HFF-Myc (cell line): ENCODE results near the gene RIOK1.

Experiments used
- DNase-seq: peaks from one replicate; pipeline ENCODE4 v3.0.0-alpha.2; 2011; ENCODE audit warnings: low read depth; ENCODE audit errors: extremely low read depth
- H3K4me3 ChIP-seq: replicated peaks from 2 replicates; pipeline ENCODE4 v1.5.1; 2011; ENCODE audit warnings: low read depth, mild to moderate bottlenecking, control low read depth, low read length
- TF ChIP-seq, protein P1 (sequence below): IDR thresholded peaks from 2 replicates; pipeline ENCODE4 v1.5.1; 2012; ENCODE audit warnings: mild to moderate bottlenecking, low read depth, low read length, control low read depth; ENCODE audit errors: missing control alignments

Gene RIOK1

DNA sequence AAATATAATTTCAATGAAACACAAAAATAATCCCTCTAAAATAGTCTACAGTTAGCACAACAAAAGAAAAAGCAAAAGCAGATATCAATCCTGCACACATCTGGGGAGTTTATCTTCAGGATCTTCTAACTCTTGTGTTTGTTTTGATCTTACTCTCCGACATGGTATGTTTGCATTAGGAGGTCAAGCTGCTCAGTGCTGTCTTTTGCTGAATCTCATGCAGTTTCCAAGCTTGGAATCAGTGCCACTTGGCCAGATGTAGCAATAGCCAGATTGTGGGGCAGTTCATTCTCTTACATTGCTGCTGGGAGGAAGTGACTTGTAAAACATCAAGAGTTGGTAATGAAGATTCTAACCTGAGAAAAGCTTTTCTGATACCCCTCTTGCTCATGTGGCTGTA is 29.5 kb downstream of the RIOK1 start:
- DNase-seq = no peak
- TF ChIP-seq, protein P1, sequence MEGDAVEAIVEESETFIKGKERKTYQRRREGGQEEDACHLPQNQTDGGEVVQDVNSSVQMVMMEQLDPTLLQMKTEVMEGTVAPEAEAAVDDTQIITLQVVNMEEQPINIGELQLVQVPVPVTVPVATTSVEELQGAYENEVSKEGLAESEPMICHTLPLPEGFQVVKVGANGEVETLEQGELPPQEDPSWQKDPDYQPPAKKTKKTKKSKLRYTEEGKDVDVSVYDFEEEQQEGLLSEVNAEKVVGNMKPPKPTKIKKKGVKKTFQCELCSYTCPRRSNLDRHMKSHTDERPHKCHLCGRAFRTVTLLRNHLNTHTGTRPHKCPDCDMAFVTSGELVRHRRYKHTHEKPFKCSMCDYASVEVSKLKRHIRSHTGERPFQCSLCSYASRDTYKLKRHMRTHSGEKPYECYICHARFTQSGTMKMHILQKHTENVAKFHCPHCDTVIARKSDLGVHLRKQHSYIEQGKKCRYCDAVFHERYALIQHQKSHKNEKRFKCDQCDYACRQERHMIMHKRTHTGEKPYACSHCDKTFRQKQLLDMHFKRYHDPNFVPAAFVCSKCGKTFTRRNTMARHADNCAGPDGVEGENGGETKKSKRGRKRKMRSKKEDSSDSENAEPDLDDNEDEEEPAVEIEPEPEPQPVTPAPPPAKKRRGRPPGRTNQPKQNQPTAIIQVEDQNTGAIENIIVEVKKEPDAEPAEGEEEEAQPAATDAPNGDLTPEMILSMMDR = no peak
- H3K4me3 ChIP-seq = no peak overlapping the region

DNA sequence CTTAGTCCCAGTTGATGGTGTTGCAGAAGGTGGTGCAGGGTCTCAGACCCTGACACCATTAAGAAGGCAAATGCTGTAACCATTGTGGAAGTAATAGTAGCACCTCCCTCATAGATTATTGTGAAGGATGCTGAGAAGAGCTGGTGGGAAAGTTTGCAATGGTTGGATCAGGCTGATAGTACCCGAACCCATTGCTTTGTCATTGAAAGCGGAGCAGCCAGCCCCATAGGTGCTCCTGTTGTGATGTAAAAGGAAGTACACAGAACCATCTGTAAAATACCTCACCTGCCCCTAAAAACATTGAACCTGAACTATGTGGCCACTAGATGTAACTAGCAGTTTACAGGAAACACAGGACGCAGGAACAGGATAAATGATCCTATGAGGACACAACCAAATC is 31.5 kb downstream of the RIOK1 start:
- TF ChIP-seq, protein P1 = no peak
- H3K4me3 ChIP-seq = no peak overlapping the region

DNA sequence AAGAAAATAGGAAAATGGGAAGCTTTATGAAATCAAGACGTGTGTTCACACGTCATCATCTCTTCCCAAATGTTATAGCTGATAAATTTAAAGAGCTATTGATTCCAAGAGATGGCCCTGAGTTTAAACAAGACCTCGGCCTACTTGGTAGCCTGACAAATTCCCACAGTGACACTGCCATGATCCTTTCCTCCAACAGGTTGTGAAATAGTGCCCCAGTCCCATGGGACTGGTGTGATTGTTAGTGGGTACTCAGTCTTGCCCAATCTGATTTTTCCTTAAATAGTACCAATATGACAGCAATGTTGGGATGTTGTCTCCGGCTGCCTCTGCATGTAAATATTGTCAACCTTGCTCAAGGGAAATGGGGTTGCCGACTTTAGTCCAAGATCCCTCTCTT is 34.5 kb downstream of the RIOK1 start:
- TF ChIP-seq, protein P1 = no peak
- no peak for DNase-seq
- no peak overlapping the region for H3K4me3 ChIP-seq

More for the DNA sequence above, 31.5 kb downstream of the RIOK1 start:
- DNase-seq = no peak

DNA sequence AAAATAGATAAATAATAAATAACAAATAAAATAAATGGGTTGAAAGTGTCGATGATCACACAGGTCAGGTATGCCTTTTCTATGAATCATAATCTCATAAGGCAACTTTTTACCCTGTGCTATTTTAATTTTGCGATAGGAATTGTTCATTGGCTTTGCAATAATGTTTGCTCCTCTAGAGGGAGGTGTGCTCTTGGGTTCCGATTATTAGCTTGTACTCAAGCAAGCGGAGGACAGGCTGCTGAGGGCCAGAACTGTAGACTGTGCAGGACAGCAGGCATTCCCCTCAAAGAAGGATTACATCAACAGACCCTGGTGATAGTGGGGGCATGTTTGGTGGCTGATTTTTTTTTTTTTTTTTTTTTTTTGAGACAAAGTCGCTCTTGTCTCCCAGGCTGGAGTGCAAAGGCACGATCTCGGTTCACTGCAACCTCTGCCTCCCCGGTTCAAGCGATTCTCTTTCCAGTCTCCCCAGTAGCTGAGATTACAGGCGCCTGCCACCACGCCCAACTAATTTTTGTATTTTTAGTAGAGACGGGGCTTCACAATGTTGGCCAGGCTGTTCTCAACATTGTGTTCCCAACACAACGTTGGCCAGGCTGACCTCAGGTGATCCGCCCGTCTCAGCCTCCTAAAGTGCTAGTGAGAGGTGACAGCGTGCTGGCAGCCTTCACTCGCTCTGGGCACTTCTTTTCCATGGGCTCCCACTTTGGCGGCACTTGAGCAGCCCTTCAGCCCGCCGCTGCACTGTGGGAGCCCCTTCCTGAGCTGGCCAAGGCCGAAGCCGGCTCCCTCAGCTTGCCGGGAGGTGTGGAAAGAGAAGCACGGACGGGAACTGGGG is 35.6 kb downstream of the RIOK1 start:
- TF ChIP-seq, protein P1 = peak; percentile 25

DNA sequence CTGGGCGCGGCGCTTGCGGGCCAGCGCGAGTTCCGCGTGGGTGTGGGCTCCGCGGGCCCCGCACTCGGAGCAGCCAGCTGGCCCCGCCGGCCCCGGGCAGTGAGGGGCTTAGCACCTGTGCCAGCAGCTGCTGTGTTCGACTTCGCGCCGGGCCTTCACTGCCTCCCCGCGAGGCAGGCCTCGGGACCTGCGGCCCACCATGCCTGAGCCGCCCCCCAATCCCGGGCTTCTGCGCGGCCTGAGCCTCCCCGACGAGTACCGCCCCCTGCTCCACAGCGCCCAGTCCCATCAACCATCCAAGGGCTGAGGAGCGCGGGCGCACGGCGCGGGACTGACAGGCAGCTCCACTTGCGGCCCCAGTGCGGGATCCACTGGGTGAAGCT is 36.2 kb downstream of the RIOK1 start:
- TF ChIP-seq, protein P1 = no peak
- H3K4me3 ChIP-seq = no peak overlapping the region
- no peak for DNase-seq

More for the DNA sequence above, 35.6 kb downstream of the RIOK1 start:
- DNase-seq = no peak
- H3K4me3 ChIP-seq = no peak overlapping the region

DNA sequence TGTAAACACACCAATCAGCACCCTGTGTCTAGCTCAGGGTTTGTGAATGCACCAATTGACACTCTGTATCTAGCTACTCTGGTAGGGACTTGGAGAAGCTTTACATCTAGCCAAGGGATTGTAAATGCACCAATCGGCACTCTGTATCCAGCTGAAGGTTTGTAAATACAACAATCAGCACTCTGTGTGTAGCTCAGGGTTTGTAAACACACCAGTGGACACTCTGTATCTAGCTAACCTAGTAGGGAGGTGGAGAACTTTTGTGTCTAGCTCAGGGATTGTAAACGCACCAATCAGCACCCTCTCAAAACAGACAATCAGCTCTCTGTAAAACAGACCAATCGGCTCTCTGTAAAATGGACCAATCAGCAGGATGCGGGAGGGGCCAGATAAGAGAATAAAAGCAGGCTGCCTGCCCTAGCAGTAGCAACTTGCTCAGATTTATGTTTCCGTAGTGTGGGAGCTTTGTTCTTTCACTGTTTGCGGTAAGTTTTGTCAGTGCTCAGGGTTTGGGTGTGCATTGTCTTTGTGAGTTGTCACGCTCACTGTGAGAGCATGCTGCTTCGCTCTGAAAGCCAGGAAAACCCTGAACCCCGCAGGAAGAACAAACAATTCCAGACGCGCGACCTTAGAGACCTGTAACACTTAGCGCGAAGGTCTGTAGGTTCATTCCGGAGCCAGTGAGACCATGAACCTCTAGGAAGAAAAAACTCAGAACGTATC is 37.0 kb downstream of the RIOK1 start:
- no peak overlapping the region for H3K4me3 ChIP-seq
- no peak for DNase-seq
- TF ChIP-seq, protein P1 = no peak
